Activated CD4-positive, alpha-beta T cell treated with anti-CD3 and anti-CD28 coated beads, Interleukin-2, Interleukin-4, amounts not matched to agents 100 ng/mL and 50 ng/mL, durations not matched to agents 16 hours and 8 hours (primary cell): ENCODE data around the gene KITLG.
A peak's percentile ranks its signal among the peaks of the same experiment; 100 is the strongest.
"Not testable (repeated sequence)": the region's sequence is repeated elsewhere in the genome, so short reads cannot be mapped to it uniquely, and the experiment has no call there.

Source experiments
- DNase-seq: peaks from one replicate; pipeline ENCODE4 v3.0.0-alpha.2; 2020; ENCODE audit warnings: low spot score

The KITLG gene, protein sequence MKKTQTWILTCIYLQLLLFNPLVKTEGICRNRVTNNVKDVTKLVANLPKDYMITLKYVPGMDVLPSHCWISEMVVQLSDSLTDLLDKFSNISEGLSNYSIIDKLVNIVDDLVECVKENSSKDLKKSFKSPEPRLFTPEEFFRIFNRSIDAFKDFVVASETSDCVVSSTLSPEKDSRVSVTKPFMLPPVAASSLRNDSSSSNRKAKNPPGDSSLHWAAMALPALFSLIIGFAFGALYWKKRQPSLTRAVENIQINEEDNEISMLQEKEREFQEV

DNA sequence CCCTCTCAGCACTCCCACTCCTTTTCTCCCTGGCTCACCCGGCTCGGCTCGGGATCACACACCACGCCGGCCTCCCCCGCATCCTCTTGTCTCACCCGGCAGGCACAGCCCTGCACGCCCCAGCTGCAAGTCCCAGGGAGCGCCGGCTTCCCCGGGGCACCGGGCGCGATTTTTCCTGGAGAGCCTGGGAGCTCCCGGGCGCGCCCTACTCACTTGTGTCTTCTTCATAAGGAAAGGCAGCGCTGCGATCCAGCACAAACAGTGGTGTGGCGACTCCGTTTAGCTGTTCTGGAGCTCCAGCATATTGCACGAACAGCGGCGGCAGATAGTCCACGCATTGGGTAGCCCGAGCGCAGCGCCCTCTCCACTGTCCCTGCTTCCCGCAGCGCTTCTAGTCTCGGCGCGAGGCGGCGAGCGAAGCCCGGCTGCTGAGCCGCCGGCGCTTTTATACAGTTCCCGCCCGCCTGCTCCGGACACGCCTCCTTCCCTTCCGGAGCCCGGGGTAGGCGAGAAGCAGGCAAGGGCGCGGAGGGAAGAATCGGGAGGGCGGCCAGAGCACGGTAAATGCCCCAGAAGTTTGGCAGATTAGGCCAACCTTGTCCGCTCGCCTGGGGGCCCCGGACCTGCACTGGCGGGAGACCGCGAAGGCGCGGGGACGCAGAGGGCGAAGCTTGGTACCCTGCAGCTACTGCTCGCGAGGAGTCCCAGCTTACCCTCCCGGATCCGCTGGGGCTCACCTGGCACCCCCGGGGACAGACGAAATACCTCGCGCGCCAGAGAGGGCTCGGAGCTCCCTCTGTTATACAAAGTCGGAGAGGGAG, at the start of gene KITLG:
Gene KITLG, minus strand, starts transcription at position 421 of the 821 bp plus-strand sequence. Its CDS starts 193 bp downstream, at position 228.
- DNase-seq = peak; percentile 30

DNA sequence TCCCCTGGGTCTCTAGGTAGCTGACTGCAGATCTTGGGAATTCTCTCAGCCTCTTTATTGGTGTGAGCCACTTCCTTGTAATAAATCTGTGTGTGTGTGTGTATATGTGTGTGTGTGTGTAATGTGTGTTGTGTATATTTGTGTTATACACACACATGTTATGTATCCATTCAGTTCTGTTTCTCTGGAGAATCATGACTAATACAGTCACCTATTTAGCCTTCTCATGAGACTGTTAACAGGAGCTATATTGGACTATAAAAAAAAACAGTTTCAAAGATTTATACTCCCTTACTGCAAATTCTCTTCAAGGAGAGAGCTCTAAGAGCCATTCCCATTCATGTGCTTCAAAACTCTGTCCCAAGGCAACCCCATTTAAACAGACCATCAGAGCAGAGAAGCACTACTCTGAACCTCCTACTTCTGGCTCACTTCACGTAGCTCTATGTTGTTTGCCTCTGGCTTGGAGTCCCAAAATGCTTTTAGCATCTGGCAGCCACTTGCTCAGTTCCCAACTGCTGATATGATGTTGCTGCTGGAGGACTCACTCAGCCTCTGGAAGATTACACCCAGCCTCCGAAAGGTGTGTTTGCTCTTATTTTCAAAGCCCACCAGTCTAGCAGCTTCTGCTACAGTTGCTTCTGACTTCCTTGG, 48.7 kb upstream of the KITLG start:
- no peak for DNase-seq

DNA sequence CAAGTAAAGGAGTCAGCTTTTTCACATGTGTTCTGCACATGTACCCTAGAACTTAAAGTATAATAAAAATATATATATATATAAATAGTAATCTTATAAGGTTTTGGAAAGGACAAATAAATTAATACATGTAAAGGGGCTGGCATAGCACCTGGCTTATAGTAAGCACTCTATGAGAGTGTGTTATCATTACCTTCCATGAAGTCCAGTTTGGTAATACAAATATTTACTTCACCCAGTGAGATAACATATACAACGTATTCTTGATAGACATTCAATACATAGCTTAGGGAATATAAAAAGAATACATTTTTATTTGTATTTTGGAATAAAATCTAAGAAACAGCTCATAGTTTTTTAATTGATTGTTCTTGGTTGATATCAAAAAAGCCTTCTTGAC, 47.8 kb upstream of the KITLG start:
- not testable (repeated sequence) for DNase-seq

DNA sequence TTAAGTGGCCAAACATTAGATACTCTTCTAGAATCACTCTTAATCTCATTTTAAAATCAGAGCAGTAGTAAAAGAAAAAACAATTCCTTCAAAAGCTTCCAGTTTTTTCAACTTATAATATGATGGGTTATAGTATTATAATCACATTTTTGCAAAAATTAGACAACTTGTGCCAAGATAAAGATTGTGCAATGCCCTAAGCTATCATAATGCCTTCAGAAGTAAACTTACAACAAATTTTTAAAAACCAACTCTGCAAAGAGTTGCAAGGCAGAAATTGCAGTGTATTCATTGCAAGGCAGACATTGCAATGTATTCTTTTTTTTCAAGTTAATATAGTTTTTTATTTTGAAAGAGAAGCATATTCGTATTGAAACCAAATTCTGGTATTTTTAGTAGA, 47.2 kb upstream of the KITLG start:
- no peak for DNase-seq

DNA sequence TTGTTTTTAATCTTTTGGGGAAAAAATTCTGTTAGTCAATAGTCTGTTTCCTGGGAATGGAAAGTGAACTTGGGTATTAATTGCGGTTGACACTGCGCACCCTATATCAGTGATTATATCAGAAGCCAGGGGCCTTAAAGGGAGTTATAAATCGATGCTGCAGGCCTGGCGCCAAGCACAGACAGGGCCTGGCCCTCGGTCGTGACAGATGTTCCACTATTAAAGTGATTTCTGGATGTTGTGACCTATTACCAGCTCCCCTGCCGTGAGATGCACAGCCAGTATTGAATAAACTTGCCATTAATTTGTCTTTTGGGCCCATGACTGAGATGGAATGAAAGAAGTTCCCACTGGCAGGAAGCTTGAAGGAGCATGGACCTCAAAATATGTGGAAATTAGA, 45.1 kb upstream of the KITLG start:
- DNase-seq = no peak

DNA sequence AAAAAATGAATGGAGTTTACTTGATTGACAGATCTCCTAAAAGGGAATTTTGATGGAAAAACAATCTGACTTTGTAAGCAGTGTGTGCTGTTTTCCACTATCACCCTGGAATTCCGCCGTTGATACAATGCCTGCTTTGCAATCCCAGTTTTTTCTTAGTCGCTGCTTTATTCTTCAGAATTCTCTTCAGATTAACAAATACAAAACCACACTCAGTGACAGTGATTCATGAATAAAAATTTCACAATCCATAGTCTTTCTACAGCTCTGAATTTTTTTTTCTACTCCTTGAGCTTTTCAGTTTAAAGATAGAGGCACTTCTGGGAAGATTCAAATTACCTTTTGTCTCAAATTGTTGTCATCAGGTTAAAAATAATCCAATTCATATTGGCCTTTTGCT, 44.6 kb upstream of the KITLG start:
- DNase-seq = no peak

DNA sequence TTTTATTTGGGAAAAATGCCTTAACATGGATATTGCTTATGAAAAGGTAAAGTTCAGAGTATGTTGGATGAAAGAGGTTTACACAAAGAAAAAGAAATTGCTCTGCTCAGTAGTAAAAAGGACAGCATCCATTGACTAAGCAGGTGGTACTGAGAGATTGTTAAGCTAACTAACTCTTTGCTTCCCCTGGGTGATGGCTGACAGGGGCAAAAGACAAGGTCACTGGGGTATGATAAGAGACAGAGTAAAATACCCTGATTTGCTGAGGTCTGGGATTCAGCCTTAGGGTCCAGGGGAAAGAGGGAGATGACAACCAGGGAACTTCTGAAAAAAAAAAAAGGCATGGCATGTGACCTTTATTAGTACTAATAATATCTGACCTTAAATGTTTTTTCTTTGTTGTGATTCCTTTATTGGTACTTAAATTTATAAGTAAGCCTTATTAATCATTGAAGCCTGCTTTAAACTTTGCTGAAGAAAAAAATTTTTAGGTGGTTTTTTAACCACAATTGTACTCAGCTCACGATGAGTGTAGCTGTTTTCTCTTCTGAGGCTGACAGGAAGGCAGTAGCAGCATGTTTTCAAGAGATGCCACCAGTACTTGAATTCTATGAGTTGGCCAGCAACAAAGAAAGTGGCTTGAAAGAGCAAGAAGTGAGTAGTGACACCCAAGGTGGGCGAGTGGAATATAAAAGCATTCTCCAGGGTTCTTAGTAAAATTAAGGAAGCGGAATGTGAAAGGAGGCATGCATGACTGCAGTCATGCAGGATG, 43.7 kb upstream of the KITLG start:
- DNase-seq = no peak

DNA sequence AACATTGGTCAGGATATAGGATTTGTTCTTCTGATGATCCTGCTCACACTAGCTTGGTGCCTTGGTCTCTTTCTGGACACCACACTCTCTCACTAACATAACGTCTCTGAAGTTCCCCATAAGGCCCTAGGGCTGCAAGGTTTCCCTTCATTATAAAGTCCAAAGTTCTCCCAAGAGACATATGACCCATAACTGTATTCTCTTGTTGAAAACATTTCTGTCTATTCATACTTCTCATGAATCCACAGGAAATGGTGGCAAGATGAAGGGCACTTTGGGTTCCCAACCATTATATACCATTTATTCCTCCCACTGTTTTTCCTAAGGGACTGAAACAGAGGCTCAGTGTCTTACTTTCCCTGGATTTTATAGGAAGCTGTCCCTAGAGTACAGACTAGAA, 37.1 kb upstream of the KITLG start:
- no peak for DNase-seq

DNA sequence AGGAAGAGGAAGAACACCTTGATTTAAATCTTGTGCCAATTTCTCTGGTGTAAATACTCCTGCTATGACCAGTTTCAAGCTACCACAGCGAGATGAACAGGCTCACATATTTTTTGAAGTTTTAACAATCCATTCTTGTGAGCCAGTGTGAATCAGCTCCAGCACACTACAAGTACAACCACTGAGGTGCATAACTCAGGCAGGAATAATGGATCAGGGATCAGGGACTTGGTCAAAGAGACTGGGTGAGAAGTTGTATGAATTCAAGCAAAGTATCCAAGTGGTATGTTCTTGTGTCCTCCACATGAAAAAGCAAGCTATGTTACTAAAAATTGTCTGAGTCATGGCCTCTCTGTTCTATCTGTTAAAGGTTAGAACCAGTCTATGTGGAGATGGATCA, 35.2 kb upstream of the KITLG start:
- no peak for DNase-seq

DNA sequence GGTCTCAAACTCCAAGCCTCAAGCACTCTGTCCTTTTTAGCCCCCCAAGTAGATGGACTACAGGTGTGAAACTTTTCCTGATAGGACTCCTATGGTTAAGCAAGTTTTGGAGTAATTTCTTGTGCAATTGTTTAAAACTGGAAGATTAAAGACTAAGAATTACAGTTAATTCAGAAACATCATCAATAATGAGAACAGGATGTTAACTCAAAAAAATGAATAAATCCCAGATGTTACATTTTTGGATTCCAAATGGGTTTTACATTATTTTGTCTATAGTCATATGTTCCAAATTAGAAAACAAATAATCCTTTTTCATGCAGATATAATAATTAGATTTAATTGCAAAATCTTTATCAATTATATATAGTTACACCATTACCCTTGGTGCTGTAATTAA, 24.4 kb upstream of the KITLG start:
- DNase-seq = no peak

DNA sequence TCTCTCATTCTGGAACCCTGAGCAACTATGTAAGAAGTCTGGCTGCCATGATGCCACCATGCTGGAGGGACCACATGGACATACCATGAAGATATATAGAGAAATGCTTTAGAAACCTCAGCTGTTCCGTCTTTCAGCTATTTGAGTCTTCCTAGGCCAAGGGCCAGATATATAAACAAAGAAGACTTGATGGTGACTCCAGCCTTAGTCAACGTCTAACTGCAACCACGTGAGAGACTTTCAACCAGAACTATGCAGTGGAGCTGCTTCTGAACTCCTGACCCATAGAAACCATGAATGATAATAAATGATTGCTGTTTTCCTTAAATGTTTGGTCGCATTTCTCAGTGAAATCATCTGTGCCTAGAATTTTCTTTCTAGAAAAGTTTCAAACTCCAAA, 20.0 kb upstream of the KITLG start:
- DNase-seq = no peak

DNA sequence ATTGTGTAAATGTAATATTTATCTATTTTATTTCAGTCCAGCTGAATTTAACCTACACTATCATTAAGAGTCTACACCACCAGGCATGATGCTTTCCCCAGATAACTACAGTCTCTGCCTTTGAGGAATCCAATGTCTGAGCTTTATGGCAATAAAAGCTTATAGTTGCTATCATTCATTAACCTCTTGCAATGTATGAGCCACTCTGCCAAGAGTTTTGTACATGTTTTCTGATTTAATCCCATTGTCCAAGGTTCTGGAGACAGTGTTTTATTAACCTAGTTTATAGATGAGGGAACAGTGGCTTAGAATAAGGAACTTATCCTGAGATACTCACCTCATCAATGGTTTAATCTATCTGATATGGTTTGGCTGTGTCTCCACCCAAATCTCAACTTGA, 17.1 kb upstream of the KITLG start:
- DNase-seq = no peak

DNA sequence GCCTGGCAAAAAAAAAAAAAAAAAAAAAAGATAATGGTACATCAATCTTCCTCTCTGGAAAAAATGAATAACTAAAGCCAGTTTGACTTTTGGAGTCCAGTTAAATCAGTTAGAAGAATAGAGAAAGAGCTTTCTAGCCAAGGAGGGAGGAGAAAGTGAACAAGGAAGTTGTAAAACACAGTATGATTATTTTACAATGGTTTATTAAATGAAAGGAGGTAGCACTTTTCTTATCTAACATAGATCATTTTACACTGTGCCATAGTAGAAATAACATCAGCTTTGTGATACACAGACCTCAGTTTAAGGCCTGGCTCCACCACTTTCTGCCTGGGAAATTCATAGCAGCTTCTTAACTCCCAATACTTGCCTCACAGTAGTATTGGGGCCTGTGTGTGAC, 15.4 kb upstream of the KITLG start:
- no peak for DNase-seq

DNA sequence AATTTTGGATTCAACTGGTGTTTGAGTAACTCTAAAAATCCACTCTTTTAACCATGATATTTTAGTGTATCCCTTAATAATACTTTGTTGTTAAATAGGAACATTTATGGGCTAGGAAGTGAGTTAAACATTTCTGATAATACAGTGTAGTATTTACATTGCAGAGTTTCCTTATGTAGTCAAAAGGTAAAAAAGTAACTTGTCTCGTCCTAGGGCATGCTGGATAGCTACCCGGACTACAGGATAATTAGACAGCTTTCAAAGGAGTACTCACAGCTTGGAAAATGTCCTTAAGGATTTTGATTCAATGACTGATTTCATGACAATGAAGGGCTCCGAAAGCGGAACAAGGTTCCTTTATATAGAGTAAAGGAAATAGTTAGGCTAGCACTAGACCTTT, 14.5 kb upstream of the KITLG start:
- no peak for DNase-seq

DNA sequence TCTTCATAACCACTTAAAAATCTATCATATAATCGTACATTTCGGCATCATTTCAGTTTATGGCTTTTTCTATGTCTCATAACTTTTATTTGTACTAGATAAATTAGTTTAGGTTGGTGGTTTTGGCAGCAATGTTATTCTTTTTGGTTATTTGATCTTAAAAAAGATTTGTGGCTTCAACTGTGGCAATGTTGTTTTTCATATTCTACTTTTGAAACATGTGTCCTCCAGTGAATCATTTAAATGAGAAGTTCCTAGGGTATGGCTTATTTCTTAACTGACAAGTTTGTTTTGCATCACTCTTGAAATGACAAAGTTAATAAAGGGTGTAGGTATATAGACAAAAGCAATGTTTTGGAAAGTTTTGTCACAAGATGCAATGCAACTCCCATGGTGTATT, 11.1 kb upstream of the KITLG start:
- DNase-seq = no peak

DNA sequence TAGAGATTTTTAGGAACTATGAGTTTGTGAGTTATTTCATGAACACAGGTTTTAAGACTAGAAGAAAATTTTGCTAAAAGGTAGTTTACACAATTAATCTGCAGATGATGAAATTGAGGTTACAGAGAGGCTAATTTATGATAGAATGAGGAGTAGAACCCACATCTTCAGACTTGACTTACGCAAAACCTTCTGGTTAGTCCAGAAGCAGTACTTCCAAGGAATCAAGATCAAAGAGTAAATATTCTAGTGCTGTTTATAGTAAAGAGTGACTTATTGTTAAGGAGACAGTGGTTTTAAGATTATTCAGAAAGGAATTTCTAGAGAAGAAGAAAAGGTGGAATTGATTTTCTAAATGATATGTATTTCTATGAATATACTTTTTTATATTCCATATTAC, 10.6 kb upstream of the KITLG start:
- DNase-seq = no peak

DNA sequence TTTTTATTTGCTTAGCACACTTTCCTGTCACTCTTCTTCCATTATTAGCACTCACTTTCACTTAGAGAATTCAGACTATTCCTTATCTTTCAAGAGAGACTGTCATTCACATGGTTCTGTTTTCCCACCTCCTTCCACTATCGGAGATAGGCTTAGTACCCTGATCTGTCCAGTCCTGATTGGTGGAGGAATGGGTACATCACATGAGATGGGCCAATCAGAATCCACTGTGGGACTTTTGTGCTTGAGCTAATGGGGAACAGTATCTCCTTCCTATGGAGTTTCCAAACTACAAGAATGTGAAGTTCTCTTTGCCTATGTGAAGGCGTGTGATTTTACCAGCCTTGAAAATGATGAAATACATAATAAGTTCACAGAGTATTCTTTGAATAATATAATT, 4.8 kb upstream of the KITLG start:
- no peak for DNase-seq

DNA sequence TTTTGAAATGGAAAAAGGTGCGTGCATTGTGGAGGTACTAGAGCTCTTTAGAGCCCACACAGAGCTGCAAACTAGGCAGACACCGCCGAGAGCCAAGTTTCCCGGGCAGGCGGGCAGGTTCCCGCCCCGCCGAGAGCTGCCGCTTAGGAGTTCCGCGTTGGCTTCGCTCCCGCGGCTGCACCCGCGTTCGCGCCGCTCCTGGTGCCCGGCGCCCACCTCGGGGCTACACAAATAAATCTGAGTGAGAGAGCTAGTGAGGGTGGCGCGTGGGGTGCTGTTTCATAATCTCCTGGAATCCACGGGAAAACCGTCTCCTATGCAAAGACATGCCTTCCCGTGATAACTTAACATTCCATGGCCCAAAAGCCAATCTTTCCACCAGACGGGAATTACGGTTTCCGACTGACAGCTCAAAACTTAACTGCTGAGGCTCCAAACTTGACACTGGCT, 645 bp downstream of the KITLG start:
- no peak for DNase-seq

DNA sequence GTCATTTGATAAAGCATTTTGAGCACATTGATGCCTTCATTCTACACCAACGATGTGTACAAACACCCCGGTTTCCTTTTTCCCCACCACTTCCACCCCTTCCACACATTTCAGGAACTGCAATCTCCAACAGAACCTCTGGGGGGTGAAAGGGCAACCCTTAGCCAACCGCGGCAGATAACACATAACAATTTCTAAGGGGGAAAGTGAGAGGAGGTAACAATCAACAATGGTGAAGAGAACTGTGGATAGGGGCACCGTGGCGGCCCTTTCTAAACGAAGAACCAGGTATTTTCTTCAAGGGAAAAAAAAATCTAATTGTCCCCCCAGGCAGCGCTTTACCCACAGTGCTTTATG, 1.1 kb downstream of the KITLG start:
- DNase-seq = peak; percentile 4

DNA sequence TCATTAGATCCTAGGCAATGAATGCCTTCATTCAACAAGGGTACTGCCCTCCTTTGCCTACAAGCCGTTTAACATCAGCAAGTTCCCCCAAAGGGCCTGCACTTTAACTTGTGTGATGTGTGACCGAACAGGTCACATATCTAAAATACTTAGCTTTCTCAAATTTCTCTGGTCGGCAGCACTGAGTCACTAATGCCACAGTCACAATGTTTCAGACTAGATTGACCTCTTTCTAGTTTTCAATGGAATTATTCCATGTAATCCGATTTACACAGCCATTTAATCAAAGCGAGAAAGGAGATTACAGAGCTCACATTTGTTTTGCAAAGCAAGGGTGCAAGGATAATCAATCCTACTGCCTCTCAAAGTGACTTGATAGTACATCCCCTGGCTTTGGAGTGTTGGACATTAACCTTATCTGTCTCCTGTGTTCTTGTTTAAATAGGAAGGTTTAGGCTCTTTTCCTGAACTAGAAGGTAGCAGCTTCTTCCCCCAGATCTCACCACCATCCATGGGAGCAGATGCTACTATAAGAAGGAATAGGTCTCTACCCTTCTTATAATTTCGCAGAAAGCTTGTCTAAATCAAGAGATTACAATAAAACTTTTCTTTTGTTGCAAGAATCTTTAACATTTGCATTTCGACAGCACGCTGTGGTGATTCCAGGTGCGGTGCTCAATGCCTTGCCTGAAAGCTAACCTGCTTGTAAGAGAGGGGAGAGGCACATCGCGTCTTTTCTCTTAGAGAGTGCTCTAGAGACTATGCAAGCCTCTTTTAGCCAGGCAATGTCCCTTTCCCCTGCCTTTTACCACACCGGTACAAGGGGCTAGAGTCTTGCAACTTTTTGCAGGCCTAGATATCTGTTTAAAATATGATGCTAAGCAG, 1.8 kb downstream of the KITLG start:
- DNase-seq = no peak

DNA sequence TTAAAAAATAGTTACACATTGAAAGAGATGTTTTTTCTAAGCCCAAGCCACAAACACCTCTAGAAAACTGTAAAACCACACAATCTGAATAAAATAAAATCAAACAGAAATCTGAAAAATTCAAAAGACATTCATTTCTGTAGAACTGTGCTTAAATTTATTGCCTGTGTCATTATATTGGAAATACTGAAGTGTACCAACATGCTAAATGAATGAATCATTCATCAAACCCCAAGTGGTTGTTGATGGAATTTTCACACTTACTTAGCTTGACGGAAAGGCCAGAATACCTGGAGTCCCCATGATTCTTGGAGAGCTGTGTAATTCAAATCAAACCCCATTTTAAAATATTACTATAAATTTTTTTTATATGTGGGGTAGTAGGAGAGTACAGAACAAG, 2.7 kb downstream of the KITLG start:
- DNase-seq = no peak
